Measurements from ENCODE around the gene C22orf23. TPM values are rescaled to one million over a fixed set of nuclear protein-coding genes. Genes with fewer than 3 reads are reported as not detected.

The C22orf23 gene
- total and polyA plus RNA-seq, 11 donors: 0.16 to 0.80 (median 0.44) TPM; not detected in 2

- DNase-seq: no peak
- ATAC-seq: no peak
- H3K36me3 ChIP-seq: peaks cover 0 to 64% (median 49%) of the 10 kb centered on the region in 9 donors
Observed at GRCh38 chr22:37942133-37942532, 11.3 kb downstream of the C22orf23 start.

GRCh38 chr22:37940698-37941376, 12.6 kb downstream of the C22orf23 start:
- intact Hi-C loops (cut with DNase I): no loop called here
- no peaks in the 10 kb centered on the region for H3K9me3 ChIP-seq
- peak in 1 of 4 donors; percentile 27 for ATAC-seq
- 74 to 76% (median 75%) methylated on average over 12 of the region's 12 CpGs for WGBS, 4 donors
- DNase-seq: no peak
- TF ChIP-seq CTCF (IDR thresholded peaks at IDR 0.05): no peak
- no peak for TF ChIP-seq POLR2A (IDR thresholded peaks at IDR 0.05)
- no peaks in the 10 kb centered on the region for H3K27me3 ChIP-seq
- no peaks in the 10 kb centered on the region for H3K4me1 ChIP-seq
- H3K4me3 ChIP-seq: no peak overlapping the region
- peaks cover 0 to 75% (median 54%) of the 10 kb centered on the region in 9 donors for H3K36me3 ChIP-seq
- H3K27ac ChIP-seq: peak overlapping the region in 1 of 12 donors; percentile 37

More at GRCh38 chr22:37942133-37942532, 11.3 kb downstream of the C22orf23 start:
- Histone ChIP-seq H3K27me3 (no peaks in the 10 kb centered on the region), H3K27ac (peak overlapping the region in 1 of 12 donors; percentile 5), H3K9me3 (no peaks in the 10 kb centered on the region), H3K4me1 (no peaks in the 10 kb centered on the region), H3K4me3 (no peak overlapping the region)
- intact Hi-C loops (cut with DNase I): no loop called here
- 96 to 100% (median 98%) methylated on average over 8 of the region's 8 CpGs for WGBS, 4 donors
- TF ChIP-seq POLR2A (IDR thresholded peaks at IDR 0.05): no peak
- TF ChIP-seq CTCF (IDR thresholded peaks at IDR 0.05): no peak

GRCh38 chr22:37933711-37934376, 19.6 kb downstream of the C22orf23 start:
- H3K4me3 ChIP-seq: no peak overlapping the region
- peak; percentile 87 to 94 (median 92) for DNase-seq
- H3K27ac ChIP-seq: peak overlapping the region in 11 of 12 donors; percentile 16 to 80 (median 60)
- H3K4me1 ChIP-seq: peaks cover 6 to 40% (median 14%) of the 10 kb centered on the region in 12 donors
- H3K27me3 ChIP-seq: no peaks in the 10 kb centered on the region
- WGBS, 4 donors: 4 to 11% (median 6%) methylated on average over 8 to 13 of the region's 13 CpGs
- H3K36me3 ChIP-seq: peaks cover 0 to 75% (median 42%) of the 10 kb centered on the region in 9 donors
- peak; percentile 93 to 98 (median 96) for ATAC-seq
- peak; percentile 88 to 99 (median 95) for TF ChIP-seq CTCF (IDR thresholded peaks at IDR 0.05)
- TF ChIP-seq POLR2A (IDR thresholded peaks at IDR 0.05): no peak
- intact Hi-C loops (cut with DNase I): loop anchor here in 6 of 10 donors (1.0 to 10.0 kb wide), 5 partner anchors 27 to 119 kb away; partner anchors contain the start of gene MICALL1 (in 2 of the 6)
- no peaks in the 10 kb centered on the region for H3K9me3 ChIP-seq

All from heart left ventricle (tissue), 16 donors.